NCI-H774 (cell line): ENCODE measurements around the gene AQP1.

Experiments
- DNase-seq: peaks from one replicate; lab custom pipeline; 2025; lab: John Stamatoyannopoulos, UW

Gene AQP1

GRCh38 chr7:30921540-30922401 is 10.1 kb downstream of the AQP1 start:
- DNase-seq: no peak

GRCh38 chr7:30922596-30922995 is 10.9 kb downstream of the AQP1 start:
- DNase-seq: no peak

GRCh38 chr7:30923009-30923773 is 11.5 kb downstream of the AQP1 start:
- no peak for DNase-seq

GRCh38 chr7:30923774-30924413 is 12.2 kb downstream of the AQP1 start:
- no peak for DNase-seq

GRCh38 chr7:30924624-30925023 is 13.0 kb downstream of the AQP1 start:
- no peak for DNase-seq

- no peak for DNase-seq
These were observed 13.5 kb downstream of the AQP1 start for GRCh38 chr7:30925117-30925516.

GRCh38 chr7:30925913-30926312 is 14.3 kb downstream of the AQP1 start:
- no peak for DNase-seq

- DNase-seq: no peak
These were observed 14.7 kb downstream of the AQP1 start for GRCh38 chr7:30926313-30926712.

GRCh38 chr7:30927040-30927439 is 15.4 kb downstream of the AQP1 start:
- DNase-seq: no peak

- no peak for DNase-seq
These were observed 15.9 kb downstream of the AQP1 start for GRCh38 chr7:30927559-30927958.

GRCh38 chr7:30928254-30928872 is 16.7 kb downstream of the AQP1 start:
- DNase-seq: no peak

GRCh38 chr7:30929686-30930085 is 18.0 kb downstream of the AQP1 start:
- DNase-seq: no peak

GRCh38 chr7:30930621-30931020 is 19.0 kb downstream of the AQP1 start:
- DNase-seq: no peak

GRCh38 chr7:30931161-30931928 is 19.7 kb downstream of the AQP1 start:
- no peak for DNase-seq

GRCh38 chr7:30931929-30932540 is 20.4 kb downstream of the AQP1 start:
- DNase-seq: no peak

- DNase-seq: no peak
These were observed 20.9 kb downstream of the AQP1 start for GRCh38 chr7:30932562-30932961.

- no peak for DNase-seq
These were observed 21.7 kb downstream of the AQP1 start for GRCh38 chr7:30933124-30933974.

- no peak for DNase-seq
These were observed 22.6 kb downstream of the AQP1 start for GRCh38 chr7:30934225-30934624.

GRCh38 chr7:30934732-30935568 is 23.3 kb downstream of the AQP1 start:
- no peak for DNase-seq
